Brain microvascular endothelial cell (primary cell): ENCODE measurements around the gene RHOBTB3.
A peak's percentile ranks its signal among the peaks of the same experiment; 100 is the strongest.

ENCODE experiments used
- DNase-seq: peaks from one replicate; pipeline ENCODE4 v3.0.0-alpha.2; 2020
- H3K27ac ChIP-seq: fragments of 250-450 bp; sonication (Bioruptor Pico); 2 replicates; pipeline ENCODE4 v1.5.1; 2020; ENCODE audit warnings: mild to moderate bottlenecking, moderate library complexity
- H3K27me3 ChIP-seq: fragments of 250-450 bp; sonication (Bioruptor Pico); replicated peaks from 2 replicates; pipeline ENCODE4 v1.5.1; 2020; ENCODE audit warnings: mild to moderate bottlenecking
- H3K36me3 ChIP-seq: fragments of 250-450 bp; sonication (Bioruptor Pico); replicated peaks from 2 replicates; pipeline ENCODE4 v1.5.1; 2020; ENCODE audit warnings: mild to moderate bottlenecking
- H3K4me3 ChIP-seq: 2 replicates; pipeline ENCODE4 v1.5.1; 2011; ENCODE audit warnings: low read depth, mild to moderate bottlenecking, control low read depth, low read length, moderate library complexity
- CTCF ChIP-seq: IDR thresholded peaks from 2 replicates; pipeline ENCODE4 v1.5.1; 2011; ENCODE audit warnings: low read depth, mild to moderate bottlenecking, moderate library complexity, low read length, control low read depth, inconsistent platforms; ENCODE audit errors: missing control alignments
- in situ Hi-C: cut with HindIII; loops from 2 replicates; pipeline ENCODE4 v1.10.0; 2017; ENCODE audit warnings: low sequenced_read_pairs, low pct_ligation_motif_present

RHOBTB3 gene

GRCh38 chr5:95784514-95785302, 53.6 kb downstream of the RHOBTB3 start:
- no peak for TF ChIP-seq CTCF
- no peak for DNase-seq
- in situ Hi-C loops: no loop called here
- Histone ChIP-seq H3K27me3 (no peaks in the 10 kb centered on the region), H3K4me3 (no peak overlapping the region), H3K27ac (no peak overlapping the region), H3K36me3 (peaks cover 33% of the 10 kb centered on the region)

GRCh38 chr5:95786821-95787418, 55.8 kb downstream of the RHOBTB3 start:
- Histone ChIP-seq H3K4me3 (no peak overlapping the region), H3K27me3 (no peaks in the 10 kb centered on the region), H3K36me3 (peaks cover 47% of the 10 kb centered on the region), H3K27ac (peak overlapping the region; percentile 17)
- in situ Hi-C loops: no loop called here
- no peak for DNase-seq
- TF ChIP-seq CTCF: no peak

GRCh38 chr5:95788493-95788892, 57.4 kb downstream of the RHOBTB3 start:
- in situ Hi-C loops: no loop called here
- H3K27me3 ChIP-seq: no peaks in the 10 kb centered on the region
- DNase-seq: no peak
- no peak for TF ChIP-seq CTCF
- peaks cover 52% of the 10 kb centered on the region for H3K36me3 ChIP-seq
- H3K4me3 ChIP-seq: no peak overlapping the region
- no peak overlapping the region for H3K27ac ChIP-seq

- H3K27ac ChIP-seq: no peak overlapping the region
- H3K4me3 ChIP-seq: no peak overlapping the region
- TF ChIP-seq CTCF: no peak
- no peak for DNase-seq
- H3K36me3 ChIP-seq: peaks cover 37% of the 10 kb centered on the region
- H3K27me3 ChIP-seq: no peaks in the 10 kb centered on the region
- in situ Hi-C loops: no loop called here
Measured at GRCh38 chr5:95791751-95792150, 60.6 kb downstream of the RHOBTB3 start.

- H3K4me3 ChIP-seq: no peak overlapping the region
- no peak for DNase-seq
- in situ Hi-C loops: no loop called here
- no peaks in the 10 kb centered on the region for H3K27me3 ChIP-seq
- peaks cover 21% of the 10 kb centered on the region for H3K36me3 ChIP-seq
- no peak for TF ChIP-seq CTCF
- H3K27ac ChIP-seq: peak overlapping the region; percentile 22
Measured at GRCh38 chr5:95794070-95794516, 63.0 kb downstream of the RHOBTB3 start.
